CD4-positive, alpha-beta T cell treated with Interleukin-6 at 100 ng/mL for 8 hours (primary cell): Measurements from ENCODE around the gene TMEM259.

Experiments used
- DNase-seq: peaks from one replicate; pipeline ENCODE4 v3.0.0-alpha.2; 2020; ENCODE audit warnings: mixed read lengths, low spot score

Gene TMEM259

DNA sequence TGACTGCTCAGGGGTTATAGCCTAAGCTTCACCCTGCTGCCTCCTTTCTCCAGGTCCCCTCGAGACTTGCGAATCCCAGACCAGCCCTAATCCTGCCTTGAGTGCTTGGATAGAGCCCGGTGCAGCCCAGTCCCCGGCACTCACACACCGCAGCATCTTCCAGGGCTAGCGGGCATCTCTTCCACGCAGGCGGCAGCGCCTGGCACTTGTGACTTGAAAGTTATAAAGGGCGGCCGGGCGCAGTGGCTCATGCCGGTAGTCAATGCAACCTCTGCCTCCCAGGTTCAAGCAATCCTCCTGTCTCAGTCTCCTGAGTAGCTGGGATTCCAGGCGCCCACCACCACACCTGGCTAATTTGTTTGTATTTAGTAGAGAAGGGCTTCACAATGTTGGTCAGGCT is 34.8 kb downstream of the TMEM259 start:
- no peak for DNase-seq

DNA sequence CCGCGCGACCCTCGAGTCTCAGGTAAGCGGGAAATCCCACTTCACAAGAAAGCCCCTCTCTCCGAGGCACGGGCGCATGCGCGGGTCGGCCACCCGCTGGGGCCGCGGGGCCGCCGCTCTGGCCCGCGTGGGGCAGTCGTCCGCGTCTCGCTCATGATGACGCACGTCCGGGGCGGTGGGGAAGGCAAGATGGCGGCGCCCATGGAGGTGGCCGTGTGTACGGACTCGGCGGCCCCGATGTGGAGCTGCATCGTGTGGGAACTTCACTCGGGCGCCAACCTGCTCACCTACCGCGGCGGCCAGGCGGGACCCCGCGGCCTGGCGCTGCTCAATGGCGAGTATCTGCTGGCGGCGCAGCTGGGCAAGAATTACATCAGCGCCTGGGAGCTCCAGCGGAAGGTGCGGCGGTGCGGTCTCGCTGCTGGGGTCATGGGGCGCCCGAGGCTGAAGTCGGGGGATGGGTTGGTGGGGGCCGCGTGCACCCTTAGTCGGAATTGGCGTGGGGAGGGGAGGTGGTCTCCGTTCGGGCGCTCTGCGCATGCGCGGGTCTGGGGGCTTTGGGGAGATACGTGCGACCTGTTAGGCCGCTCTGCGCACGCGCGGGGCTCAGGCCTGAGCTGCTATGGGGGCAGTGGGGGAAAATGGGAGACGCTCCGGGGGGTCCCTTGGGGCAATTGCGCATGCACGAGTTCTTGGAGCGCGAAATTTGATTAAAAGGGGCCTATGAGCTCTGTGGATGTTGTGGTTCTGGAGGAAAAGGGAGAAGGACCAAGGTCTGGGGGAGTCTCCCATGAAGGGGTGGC is 36.6 kb downstream of the TMEM259 start, which contains the start of gene WDR18:
Gene WDR18, plus strand, starts transcription at position 181 of the 803 bp plus-strand sequence. Its CDS starts 9 bp downstream, at position 190.
- peak; percentile 89 for DNase-seq

DNA sequence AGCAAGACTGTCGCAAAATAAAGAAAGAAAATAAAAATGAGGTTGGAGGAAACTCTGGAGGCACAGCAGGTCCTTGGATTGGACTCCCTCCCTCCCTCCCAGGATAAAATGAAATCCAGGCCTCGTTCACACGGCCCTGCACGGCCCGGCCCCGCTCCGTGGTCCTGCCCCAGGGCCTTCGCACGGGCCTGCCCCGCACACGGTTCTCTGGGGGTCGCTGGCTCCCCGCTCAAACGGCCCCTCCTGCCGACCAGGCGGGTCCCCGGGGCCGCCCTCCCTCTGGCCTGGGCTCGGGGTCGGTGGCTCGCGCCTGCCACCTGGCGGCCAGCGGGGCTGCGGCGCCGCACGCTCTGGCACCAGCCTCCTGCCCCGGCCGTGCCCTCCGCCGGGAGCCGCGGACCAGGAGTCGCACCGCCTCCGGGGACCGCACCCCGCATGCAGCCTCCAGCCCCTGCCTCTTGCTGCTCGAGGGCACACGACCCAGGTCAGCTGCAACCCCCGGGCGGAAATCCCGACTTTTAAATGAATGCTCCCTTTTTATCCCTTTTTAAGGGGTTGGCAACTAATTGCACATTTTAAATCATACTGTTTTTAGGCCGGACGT is 38.3 kb downstream of the TMEM259 start:
- peak; percentile 60 for DNase-seq

DNA sequence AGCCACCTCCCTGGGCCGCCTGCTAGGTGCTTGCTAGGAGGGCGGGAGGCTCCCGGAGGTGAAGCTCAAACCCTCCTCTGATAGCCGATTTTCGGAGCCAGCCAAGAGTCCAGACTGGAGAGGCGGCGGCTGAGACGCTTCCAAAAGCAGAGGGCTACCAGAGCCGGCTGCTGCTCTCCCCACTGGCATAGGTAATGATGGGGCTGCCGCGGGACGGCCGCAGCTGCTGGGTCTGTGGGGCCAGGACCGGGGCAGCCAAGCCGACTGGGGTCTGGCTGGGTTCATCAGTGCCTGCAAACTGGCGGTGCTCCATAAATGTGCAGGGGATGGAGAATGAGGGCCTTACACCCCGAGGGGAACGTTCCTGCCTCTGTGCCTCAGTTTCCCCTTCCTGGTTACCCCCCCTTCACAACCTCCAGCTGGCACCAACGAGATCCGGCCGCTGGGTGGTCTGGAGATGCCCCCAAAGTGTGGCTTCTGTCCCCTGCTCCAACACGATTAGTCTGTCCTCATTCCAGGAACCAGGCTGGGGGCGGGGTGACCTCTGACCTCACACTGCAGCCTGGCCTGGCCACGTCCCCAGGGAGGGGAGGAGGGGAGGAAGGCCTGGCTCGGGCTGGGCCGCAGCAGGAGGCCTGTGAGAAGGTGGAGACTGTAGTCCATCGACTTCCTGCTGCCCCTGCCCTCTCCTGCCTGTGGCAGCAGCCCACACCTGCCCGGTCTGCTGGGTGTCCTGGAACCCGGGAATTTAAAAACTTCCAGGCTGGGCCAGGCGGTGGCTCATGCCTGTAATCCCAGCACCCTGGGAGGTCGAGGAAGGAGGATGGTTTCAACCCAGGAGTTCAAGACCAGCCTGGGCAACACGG is 40.6 kb downstream of the TMEM259 start:
- no peak for DNase-seq

DNA sequence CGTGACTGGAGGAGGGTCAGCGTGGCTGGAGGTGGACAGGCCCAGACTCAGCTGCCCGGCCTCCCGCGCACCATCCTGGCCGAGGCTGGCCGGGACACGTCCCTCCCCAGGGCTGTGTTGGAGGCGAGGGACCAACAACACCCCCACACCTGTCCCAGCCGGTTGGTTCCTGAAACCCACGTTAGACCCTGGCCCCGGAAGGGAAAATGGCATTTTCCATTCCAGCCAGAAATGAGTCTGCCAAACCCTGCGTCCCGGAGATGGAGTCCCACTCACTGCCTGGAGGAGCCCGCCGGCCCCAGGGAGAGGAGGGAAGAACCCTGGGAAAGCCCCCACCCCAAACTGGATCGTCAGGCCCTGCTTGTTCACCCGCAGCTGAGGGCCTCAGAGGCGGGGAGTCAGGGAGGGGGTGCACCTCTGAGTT is 41.6 kb downstream of the TMEM259 start:
- DNase-seq, result no peak

DNA sequence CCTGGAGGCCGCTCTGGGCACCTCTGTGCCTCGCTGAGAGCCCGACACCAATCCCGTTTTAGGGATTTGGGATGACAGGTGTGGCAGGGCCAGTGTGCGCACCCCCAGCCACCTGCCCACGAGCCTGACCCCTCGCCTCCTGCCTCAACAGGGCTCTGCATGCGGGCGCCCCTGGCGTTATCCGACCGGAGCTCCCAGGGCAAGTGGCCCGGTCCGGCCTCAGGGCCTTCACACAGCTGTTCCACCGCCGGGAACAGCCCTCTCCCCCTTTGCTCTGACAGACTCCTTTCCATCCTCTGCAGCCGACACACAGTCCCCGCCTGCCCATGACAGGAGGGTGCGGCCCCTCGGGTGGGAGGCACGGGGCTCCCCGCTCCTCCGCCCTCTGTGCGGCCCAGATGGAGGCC is 43.9 kb downstream of the TMEM259 start:
- no peak for DNase-seq

DNA sequence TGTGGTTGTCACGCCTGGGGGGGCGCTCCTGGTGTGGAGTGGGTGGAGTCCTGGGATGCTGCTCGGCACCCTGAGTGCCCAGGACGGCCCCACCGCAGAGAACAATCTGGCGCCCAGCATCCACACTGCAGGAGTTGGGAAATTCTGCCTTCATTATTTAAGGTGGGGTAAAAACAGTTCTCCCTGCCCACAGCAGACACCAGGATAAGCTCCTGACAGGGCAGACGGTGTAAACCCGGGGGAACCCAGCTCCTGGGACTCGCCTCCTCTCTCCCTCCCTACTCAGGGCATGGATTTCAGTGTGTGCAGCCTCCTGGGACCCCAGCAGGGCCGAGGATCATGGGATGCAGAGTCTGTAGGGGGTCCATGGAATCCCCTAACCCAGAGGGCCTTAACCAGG is 44.4 kb downstream of the TMEM259 start:
- no peak for DNase-seq

DNA sequence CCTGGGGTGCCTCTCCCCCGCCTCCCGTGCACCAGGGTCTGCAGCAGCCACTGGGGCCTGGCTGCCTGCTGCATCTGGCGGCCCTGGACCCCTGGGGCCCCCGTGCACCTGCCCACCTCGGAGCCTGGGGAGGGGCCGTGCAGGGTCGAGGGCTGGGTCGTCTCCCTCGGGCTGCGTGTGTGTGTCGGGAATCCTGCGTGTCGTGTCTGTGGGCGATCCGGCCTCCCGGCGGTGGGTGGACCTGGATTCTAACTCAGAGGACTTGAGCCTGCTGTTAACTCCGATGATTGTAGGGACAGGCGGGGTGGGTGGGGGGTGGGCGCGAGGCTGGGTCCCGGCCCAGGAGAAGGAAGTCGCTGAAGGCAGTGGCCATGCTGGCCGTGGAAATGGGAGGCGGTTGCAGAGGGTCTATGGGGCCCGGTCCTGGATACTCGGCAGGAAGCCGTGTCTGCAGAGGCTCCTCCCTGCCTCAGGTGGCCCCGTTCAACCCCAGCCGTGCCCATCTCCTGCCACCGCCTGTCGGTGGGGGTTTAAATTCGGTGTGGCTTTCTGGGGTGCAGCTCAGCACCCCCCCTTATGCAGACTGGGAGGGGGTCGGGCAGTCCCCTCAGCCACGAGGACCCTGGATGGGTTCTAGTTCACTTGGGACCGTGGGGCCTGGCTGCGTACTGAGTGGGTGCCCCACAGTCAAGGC is 46.2 kb downstream of the TMEM259 start:
- DNase-seq, result no peak

DNA sequence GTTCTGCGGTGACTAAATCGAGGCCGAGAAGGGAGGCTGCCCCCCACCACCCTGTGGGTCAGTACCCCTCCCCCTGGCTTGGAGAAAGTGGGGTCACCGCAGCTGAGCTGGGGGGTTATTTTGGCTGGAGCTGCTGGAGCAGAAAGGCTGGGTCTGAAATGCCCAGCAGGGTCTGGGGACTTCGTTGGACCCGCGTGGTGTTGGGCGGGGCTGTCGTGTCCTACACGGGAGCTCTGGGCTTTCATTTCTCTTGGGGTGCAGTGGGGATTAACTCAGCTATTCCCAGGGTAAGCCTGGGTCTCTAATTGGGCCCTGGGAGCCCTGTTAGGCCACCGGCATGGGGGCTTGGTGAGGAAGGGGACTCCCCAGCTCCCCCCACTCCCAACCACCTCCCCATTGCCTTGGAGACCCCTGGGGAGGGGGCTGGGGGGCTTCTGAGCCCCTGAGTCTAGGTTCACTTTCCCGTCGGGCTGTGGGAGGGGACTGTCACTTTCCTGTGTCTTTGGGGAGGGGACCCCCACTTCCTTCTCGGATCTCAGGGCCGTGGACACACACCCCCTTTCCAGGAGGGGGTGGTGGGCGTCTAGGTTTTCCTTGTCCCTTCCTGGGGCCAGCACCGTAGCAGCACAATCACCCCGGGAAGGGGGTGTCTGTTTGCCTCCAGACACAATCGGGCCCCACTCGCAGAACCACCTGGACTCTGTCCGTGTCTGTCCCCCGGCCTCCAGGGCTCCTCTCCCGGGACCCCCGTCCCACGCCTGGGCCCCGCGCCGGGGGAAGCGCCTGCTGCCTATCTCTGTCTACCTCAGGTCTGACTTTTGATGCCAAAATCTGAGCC is 47.0 kb downstream of the TMEM259 start:
- no peak for DNase-seq

DNA sequence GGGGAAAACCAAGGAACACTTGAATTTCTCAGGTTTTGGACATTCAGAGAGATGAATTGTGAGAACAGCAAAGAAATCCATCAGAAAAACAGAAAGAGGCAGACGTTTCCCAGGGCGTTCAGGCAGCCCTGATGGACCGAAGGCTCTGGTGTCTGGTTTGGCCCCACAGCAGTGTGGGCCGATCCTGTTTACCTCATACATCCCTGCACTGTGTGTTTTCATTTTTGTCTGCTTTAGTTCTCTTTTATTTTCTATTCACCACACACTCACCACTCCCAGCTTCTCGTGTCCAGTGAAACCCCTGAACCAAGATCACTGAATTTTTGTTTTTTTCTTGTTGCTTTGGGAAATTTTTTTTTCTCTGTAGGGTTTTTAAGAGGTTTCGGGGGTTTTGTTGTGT is 48.6 kb downstream of the TMEM259 start:
- DNase-seq, result no peak

DNA sequence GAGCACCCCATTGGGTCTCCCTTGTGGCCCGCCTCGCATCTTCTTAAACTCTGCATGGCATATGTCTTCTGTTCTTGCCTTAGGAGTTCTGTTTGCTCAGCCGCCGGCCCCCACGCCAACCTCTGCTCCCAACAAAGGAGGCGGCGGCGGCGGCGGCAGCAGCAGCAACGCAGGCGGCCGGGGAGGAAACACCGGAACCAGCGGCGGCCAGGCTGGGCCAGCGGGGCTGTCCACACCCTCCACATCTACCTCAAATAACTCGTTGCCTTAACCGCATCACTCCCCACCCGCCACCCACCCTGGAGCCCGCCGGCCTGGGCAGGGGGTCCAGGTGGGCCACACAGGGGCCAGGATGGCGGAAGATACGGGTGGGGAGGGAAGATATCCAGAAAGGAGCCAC is 49.1 kb downstream of the TMEM259 start:
- no peak for DNase-seq

DNA sequence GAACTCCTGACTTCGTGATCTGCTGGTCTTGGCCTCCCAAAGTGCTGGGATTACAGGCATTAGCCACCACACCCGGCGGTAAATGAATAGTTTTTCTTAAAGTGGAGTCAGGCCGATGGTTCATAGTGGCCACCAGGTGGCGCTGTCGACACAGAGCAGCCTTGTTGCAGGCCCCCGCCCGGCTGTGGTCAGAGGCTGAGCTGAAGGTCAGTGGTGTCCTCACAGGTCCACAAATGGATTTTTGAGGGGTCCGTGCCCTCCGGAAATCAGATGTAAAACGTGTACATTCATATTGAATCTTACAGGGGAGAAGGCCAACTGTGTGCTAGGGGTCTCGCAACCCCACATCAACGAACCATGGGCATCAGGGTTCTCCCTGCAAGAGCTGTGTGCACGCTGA is 50.2 kb downstream of the TMEM259 start:
- no peak for DNase-seq

DNA sequence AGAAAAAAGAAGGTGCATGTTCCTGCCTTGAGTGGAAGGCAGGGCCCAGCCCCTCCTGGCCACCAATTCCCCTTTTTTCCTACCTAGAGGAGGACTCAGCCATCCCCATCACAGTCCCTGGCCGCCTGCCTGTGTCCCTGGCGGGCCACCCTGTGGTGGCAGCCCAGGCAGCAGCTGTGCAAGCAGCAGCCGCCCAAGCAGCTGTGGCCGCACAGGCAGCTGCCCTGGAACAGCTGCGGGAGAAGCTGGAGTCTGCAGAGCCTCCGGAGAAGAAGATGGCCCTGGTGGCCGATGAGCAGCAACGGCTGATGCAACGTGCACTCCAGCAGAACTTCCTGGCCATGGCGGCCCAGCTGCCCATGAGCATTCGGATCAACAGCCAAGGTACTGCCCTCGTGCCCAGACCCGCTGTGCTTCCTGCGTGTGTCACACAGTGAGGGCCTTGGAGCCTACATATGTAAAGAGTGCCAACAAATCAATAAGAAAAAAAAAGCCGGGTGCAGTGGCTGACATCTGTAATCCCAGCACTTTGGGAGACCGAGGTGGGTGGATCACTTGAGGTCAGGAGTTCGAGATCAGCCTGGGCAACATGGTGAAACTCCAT is 54.3 kb downstream of the TMEM259 start:
- DNase-seq, result no peak

DNA sequence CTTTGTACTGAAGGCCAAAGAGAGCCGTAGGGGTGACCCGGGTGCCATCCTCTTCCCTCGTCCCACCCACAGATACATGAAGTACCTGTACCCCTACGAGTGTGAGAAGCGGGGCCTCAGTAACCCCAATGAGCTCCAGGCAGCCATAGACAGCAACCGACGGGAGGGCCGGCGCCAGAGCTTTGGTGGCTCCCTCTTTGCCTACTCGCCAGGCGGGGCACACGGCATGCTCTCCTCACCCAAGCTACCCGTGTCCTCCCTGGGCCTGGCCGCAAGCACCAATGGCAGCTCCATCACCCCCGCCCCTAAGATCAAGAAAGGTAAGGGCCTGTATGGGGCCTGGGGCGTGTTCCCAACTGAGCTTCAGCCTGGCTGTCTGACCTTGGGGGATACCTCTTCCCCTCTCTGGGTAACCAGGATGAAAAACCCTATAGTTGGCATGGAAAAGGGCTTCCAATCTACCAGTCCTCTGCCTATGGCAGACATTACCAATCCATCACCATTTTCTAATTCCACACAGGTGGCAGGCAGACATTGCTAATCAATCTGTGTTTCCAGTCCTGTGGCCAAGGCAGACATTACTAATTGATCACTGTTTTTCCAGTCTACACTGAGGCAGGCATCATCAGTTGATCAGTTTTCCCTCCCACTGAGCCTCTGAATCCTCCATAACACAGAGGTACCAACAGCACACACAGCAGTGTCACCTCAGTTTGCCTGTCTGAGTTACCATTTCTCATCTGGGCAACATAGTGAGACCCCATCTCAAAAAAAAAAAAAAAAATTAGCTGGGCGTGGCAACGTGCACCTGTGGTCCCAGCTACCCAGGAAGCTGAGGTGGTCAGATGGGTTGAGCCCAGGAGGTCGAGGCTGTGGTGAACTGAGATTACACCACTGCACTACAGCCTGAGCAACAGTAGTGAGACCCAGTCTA is 55.9 kb downstream of the TMEM259 start:
- DNase-seq, result no peak

DNA sequence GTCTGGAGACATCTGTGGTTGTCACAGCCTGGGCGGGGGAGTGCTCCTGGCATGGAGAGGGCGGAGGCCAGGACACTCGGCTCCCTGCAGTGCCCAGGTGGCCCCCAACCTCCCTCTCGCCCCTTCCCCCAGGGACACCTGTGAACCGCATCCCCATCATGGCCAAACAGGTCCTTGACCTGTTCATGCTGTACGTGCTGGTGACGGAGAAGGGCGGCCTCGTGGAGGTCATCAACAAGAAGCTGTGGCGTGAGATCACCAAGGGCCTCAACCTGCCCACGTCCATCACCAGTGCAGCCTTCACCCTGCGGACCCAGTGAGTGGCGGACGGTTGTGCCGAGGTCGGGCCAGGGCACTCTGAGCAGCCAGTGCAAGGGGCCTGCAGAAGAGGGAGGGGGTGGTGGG is 56.8 kb downstream of the TMEM259 start:
- no peak for DNase-seq

DNA sequence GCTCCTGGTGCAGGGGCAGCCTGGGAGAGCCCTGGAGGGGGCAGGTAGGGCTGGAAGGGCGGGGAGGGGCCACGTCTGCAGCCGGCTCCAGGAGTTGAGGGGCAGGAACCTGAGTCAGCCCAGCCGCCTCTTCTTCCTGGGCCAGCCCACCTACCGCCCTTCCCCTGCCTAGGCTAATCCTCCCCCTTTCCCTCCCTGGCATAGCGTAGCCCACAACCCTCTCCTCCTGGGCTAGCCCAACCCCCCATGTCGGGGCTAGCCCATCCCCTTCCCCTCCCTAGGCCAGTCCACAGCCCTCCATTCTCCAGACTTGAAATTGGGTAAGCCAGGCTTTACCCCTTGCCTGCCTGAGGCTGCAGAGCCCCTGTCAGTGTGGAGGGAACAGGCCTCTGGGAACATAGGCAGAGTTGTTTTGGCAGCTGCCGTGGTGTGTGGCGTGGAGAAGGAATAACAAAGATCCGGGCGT is 57.4 kb downstream of the TMEM259 start:
- no peak for DNase-seq

DNA sequence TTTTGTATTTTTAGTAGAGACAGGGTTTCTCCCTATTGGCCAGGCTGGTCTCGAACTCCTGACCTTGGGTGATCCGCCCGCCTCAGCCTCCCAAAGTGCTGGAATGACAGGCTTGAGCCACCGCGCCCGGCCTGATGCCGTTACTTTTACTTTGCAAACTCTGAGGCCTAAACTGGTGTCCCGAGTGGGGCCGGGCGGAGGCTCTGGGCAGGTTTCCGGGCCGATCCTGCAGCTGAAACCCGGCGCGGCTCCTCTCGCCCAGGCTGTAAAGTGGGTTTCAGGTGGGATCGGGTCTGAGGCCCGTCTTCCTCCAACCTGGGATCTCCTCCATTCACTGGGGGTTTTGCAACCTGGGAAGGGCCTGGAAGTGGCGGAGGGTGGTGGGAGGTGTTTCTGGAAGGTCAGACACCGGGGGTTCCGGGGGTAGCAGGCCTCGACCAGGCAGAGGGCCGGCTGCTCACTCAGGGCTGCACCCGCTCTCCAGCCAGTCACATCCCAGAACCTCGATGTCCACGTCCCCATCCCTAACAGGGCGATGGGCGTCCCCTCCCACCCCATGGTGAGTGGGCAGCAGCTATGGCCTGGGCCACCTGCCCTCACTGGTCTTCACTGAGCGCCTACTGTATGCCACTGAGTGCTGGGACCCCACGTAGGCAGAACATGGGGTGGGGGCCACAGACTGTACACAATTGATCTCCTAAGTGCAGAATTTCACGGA is 58.1 kb downstream of the TMEM259 start:
- no peak for DNase-seq

DNA sequence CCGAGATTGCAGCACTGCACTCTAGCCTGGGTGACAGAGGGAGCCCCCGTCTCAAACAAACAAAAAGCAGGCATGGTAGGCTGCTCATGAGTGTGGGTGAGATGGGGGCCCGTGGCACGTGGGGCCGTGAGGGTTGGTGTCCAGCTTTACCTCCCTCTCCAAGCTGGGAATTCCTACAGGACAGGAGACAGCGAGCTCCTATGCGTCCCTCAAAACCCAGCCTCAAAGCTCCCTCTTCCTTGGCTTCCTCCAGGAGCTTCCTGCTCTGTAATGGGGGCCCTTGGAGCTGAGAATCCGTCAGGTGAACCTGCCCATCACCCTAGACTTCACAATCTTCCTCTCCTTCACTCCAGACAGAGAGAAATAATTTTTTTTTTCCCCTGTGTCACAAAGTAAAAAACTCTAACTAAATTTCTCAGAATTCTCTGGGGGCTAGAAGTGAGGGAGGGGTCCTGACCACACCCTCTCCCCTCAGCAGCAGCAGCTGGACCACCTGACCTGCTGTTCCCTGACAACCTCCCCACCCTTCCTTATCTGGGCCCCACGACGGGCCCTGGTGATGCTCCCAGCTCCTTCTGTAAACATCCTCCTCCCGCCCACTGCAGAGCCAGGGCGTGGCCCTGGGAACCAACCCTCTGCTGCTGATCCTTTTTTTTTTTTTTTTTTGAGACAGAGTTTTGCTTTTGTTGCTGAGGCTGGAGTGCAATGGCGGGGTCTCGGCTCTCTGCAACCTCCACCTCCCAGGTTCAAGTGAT is 58.9 kb downstream of the TMEM259 start:
- no peak for DNase-seq
